Vagina (tissue), 2 donors: Measurements from ENCODE around the gene GAD1.

Experiments
- POLR2A ChIP-seq, 2 donors: fragments of 450-650 bp; IDR thresholded peaks; one replicate each; pipeline ENCODE4 v1.6.1; 2017; ENCODE audit warnings: antibody characterized with exemption in 2 of 2, mild to moderate bottlenecking in 2 of 2, moderate library complexity in 2 of 2
- POLR2AphosphoS5 ChIP-seq, 2 donors: sonication (generic); formaldehyde crosslinking; IDR thresholded peaks; one replicate each; pipeline ENCODE4 v1.9.0; 2017; ENCODE audit warnings: antibody characterized with exemption in 2 of 2, mild to moderate bottlenecking in 2 of 2, low read depth in 1 of 2; ENCODE audit not compliant: insufficient read depth in 1 of 2
- TF ChIP-seq, protein P1 (sequence below), 3 experiments: fragments of 450-650 bp in 2 of 3; fragments of 200-600 bp in 1 of 3; sonication (generic) in 1 of 3; IDR thresholded peaks; one replicate each; pipeline ENCODE4 v1.5.1; 2017 to 2019; ENCODE audit warnings: antibody characterized with exemption in 3 of 3, mild to moderate bottlenecking in 2 of 3, moderate library complexity in 2 of 3

DNA sequence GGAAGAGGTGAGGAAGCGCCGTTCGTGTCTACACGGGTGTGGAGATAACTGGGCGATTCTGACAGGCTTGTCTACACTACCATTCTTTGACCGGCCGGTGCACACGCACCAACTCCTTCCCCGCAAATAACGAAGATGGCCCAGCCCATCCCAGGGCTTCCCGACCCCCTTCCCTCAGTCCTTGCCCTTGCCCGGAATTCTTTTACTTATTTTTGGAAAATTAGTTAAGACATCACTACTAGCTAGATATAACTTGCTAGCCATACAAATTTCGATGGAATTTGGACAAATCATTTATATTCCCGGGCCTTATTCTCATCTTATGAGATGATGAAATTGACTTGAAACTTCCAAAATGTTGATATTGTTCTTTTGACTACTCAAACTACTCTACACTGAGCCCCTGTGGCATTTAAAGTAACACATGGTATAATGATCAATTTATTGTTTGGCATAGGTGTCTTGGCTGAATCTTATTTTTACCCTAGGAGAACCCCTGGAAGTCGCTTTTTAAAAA is 45.2 kb upstream of the GAD1 start:
- TF ChIP-seq POLR2A (IDR thresholded peaks at IDR 0.05) (no peak), POLR2AphosphoS5 (IDR thresholded peaks at IDR 0.05; ENCODE audit: insufficient read depth in 1 of 2, low read depth in 1 of 2) (no peak)
- TF ChIP-seq, protein P1, sequence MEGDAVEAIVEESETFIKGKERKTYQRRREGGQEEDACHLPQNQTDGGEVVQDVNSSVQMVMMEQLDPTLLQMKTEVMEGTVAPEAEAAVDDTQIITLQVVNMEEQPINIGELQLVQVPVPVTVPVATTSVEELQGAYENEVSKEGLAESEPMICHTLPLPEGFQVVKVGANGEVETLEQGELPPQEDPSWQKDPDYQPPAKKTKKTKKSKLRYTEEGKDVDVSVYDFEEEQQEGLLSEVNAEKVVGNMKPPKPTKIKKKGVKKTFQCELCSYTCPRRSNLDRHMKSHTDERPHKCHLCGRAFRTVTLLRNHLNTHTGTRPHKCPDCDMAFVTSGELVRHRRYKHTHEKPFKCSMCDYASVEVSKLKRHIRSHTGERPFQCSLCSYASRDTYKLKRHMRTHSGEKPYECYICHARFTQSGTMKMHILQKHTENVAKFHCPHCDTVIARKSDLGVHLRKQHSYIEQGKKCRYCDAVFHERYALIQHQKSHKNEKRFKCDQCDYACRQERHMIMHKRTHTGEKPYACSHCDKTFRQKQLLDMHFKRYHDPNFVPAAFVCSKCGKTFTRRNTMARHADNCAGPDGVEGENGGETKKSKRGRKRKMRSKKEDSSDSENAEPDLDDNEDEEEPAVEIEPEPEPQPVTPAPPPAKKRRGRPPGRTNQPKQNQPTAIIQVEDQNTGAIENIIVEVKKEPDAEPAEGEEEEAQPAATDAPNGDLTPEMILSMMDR (IDR thresholded peaks at IDR 0.05), result no peak
